HepG2 (cell line): ENCODE results near the gene STRN4. TPM values are rescaled to one million over a fixed set of nuclear protein-coding genes. Genes with fewer than 3 reads are reported as not detected.
A peak's percentile ranks its signal among the peaks of the same experiment; 100 is the strongest.

Experiments used
- ARHGAP35 ChIP-seq: sonication (generic); formaldehyde crosslinking; IDR thresholded peaks from 2 replicates; pipeline ENCODE4 v1.9.0; 2022; ENCODE audit warnings: mild to moderate bottlenecking, inconsistent platforms, moderate library complexity, missing genetic modification reagents, borderline replicate concordance
- CBX1 ChIP-seq: IDR thresholded peaks from one replicate; pipeline ENCODE4 v1.6.1; 2016; ENCODE audit warnings: antibody characterized with exemption, low read depth
- NKX3-1 ChIP-seq: sonication (generic); formaldehyde crosslinking; IDR thresholded peaks from 2 replicates; pipeline ENCODE4 v1.5.0; 2020; ENCODE audit warnings: missing genetic modification reagents
- NR0B2 ChIP-seq: sonication (generic); formaldehyde crosslinking; IDR thresholded peaks from 2 replicates; pipeline ENCODE4 v1.4.0; 2020; ENCODE audit warnings: mild to moderate bottlenecking, missing genetic modification reagents
- RELA ChIP-seq: sonication (generic); formaldehyde crosslinking; IDR thresholded peaks from 2 replicates; pipeline ENCODE4 v1.4.0; 2020; ENCODE audit warnings: missing genetic modification reagents
- REXO4 ChIP-seq: sonication (generic); formaldehyde crosslinking; IDR thresholded peaks from 2 replicates; pipeline ENCODE4 v1.8.0; 2022; ENCODE audit warnings: missing genetic modification reagents, mild to moderate bottlenecking, borderline replicate concordance
- SMARCC2 ChIP-seq: fragments of 450-650 bp; IDR thresholded peaks from 2 replicates; pipeline ENCODE4 v1.6.1; 2017; ENCODE audit warnings: antibody characterized with exemption, mild to moderate bottlenecking
- SMC3 ChIP-seq: IDR thresholded peaks from 2 replicates; pipeline ENCODE4 v1.6.1; 2011; ENCODE audit warnings: low read length, improper control_type of control experiment
- SPEN ChIP-seq: sonication (generic); formaldehyde crosslinking; IDR thresholded peaks from 2 replicates; pipeline ENCODE4 v1.5.1; 2020; ENCODE audit warnings: low read depth, mild to moderate bottlenecking, missing genetic modification reagents
- STAG1 ChIP-seq: sonication (generic); formaldehyde crosslinking; IDR thresholded peaks from 2 replicates; pipeline ENCODE4 v1.4.0; 2020; ENCODE audit warnings: missing genetic modification reagents
- TEAD3 ChIP-seq: optimal IDR thresholded peaks from 2 replicates; pipeline ENCODE3; 2016; ENCODE audit warnings: borderline replicate concordance
- THYN1 ChIP-seq: sonication (generic); formaldehyde crosslinking; IDR thresholded peaks from 2 replicates; pipeline ENCODE4 v1.8.1; 2023; ENCODE audit warnings: low read depth, mild to moderate bottlenecking, moderate library complexity, missing genetic modification reagents, borderline replicate concordance
- TSC22D2 ChIP-seq: sonication (generic); formaldehyde crosslinking; IDR thresholded peaks from 2 replicates; pipeline ENCODE4 v1.5.1; 2020; ENCODE audit warnings: missing genetic modification reagents, mild to moderate bottlenecking, borderline replicate concordance
- XRCC5 ChIP-seq: fragments of 200-400 bp; formaldehyde crosslinking; optimal IDR thresholded peaks from 2 replicates; pipeline ENCODE3; 2017; ENCODE audit warnings: mild to moderate bottlenecking, low read length
- ZGPAT ChIP-seq: IDR thresholded peaks from 2 replicates; pipeline ENCODE4 v1.6.1; 2016; ENCODE audit warnings: mild to moderate bottlenecking
- ZMAT5 ChIP-seq: sonication (generic); formaldehyde crosslinking; IDR thresholded peaks from 2 replicates; pipeline ENCODE4 v1.5.0; 2020; ENCODE audit warnings: mild to moderate bottlenecking, low read depth, missing genetic modification reagents, borderline replicate concordance
- ZNF12 ChIP-seq: sonication (generic); formaldehyde crosslinking; IDR thresholded peaks from 2 replicates; pipeline ENCODE4 v1.5.0; 2020; ENCODE audit warnings: missing genetic modification reagents
- ZNF17 ChIP-seq: sonication (generic); formaldehyde crosslinking; IDR thresholded peaks from 2 replicates; pipeline ENCODE4 v1.5.0; 2020; ENCODE audit warnings: mild to moderate bottlenecking, missing genetic modification reagents
- ZNF20 ChIP-seq: sonication (generic); formaldehyde crosslinking; IDR thresholded peaks from 2 replicates; pipeline ENCODE4 v1.4.0; 2020; ENCODE audit warnings: mild to moderate bottlenecking, moderate library complexity, missing genetic modification reagents
- ZNF264 ChIP-seq: sonication (generic); formaldehyde crosslinking; IDR thresholded peaks from 2 replicates; pipeline ENCODE4 v1.4.0; 2020; ENCODE audit warnings: missing genetic modification reagents
- ZNF282 ChIP-seq: fragments of 450-650 bp; IDR thresholded peaks from 2 replicates; pipeline ENCODE4 v1.6.1; 2018; ENCODE audit not compliant: partially characterized antibody
- ZNF30 ChIP-seq: sonication (generic); formaldehyde crosslinking; IDR thresholded peaks from 2 replicates; pipeline ENCODE4 v1.5.0; 2020; ENCODE audit warnings: mild to moderate bottlenecking, missing genetic modification reagents
- ZNF460 ChIP-seq: sonication (generic); formaldehyde crosslinking; IDR thresholded peaks from 2 replicates; pipeline ENCODE4 v1.5.1; 2020; ENCODE audit warnings: missing genetic modification reagents, mild to moderate bottlenecking, borderline replicate concordance
- ZNF510 ChIP-seq: sonication (generic); formaldehyde crosslinking; IDR thresholded peaks from 2 replicates; pipeline ENCODE4 v1.4.0; 2020; ENCODE audit warnings: low read depth, mild to moderate bottlenecking, missing genetic modification reagents
- ZNF570 ChIP-seq: sonication (generic); formaldehyde crosslinking; IDR thresholded peaks from 2 replicates; pipeline ENCODE4 v1.4.0; 2020; ENCODE audit warnings: mild to moderate bottlenecking, missing genetic modification reagents, borderline replicate concordance
- ZNF574 ChIP-seq: sonication (generic); formaldehyde crosslinking; IDR thresholded peaks from 2 replicates; pipeline ENCODE4 v1.4.0; 2020; ENCODE audit warnings: missing genetic modification reagents
- ZNF766 ChIP-seq: sonication (generic); formaldehyde crosslinking; IDR thresholded peaks from 2 replicates; pipeline ENCODE4 v1.5.0; 2020; ENCODE audit warnings: missing genetic modification reagents, borderline replicate concordance
- polyA plus RNA-seq, 8 experiments: library from polyadenylated mRNA; depleted of rRNA in 3 of 8; stranded (reverse) in 7 of 8; unstranded in 1 of 8; fragments of >200 nt; fragmentation: Illumina TruSeq in 4 of 8; extraction: Trizol in 4 of 8; gene quantifications; 2 replicates each; pipeline versions ENCODE4 v1.2.1 to v1.2.3, GENCODE V29; 2011 to 2016; ENCODE audit warnings: low read depth in 4 of 8, missing spikeins in 1 of 8, mixed read lengths in 1 of 8; ENCODE audit not compliant: insufficient read depth in 1 of 8
- total RNA-seq, 5 experiments: library from RNA; depleted of rRNA; stranded (reverse); fragments of >200 nt; fragmentation: Illumina TruSeq; extraction: Trizol; gene quantifications; 2 replicates each; pipeline ENCODE4 v1.2.3, GENCODE V29; 2016; ENCODE audit warnings: low read depth in 1 of 5

Gene STRN4
- total and polyA plus RNA-seq, 2 of the 13 experiments (the other 11 are each of a cell fraction or from before 2014, with no cell fraction given): 43.1 to 57.3 TPM

GRCh38 chr19:46748325-46749109 lies 2.3 kb upstream of the STRN4 start (continued):
- TF ChIP-seq NR0B2 (CRISPR knock-in tag) (no peak), ZGPAT (no peak), REXO4 (CRISPR knock-in tag) (no peak), THYN1 (CRISPR knock-in tag) (no peak), SPEN (CRISPR knock-in tag) (no peak), ZNF20 (CRISPR knock-in tag) (no peak), ZNF30 (CRISPR knock-in tag) (no peak), RELA (CRISPR knock-in tag) (no peak), ZNF12 (CRISPR knock-in tag) (no peak), ZNF510 (CRISPR knock-in tag) (no peak), ZNF264 (CRISPR knock-in tag) (no peak), ARHGAP35 (CRISPR knock-in tag) (no peak), ZMAT5 (CRISPR knock-in tag) (no peak), STAG1 (peak; percentile 13; the same call in 1 of the 2 replicates), ZNF570 (CRISPR knock-in tag) (no peak), NKX3-1 (CRISPR knock-in tag) (no peak), SMARCC2 (no peak), SMC3 (peak; percentile 33; the same call in 1 of the 2 replicates), TEAD3 (CRISPR knock-in tag) (peak; percentile 11), ZNF766 (CRISPR knock-in tag) (no peak), ZNF17 (CRISPR knock-in tag) (no peak), XRCC5 (peak; percentile 60), ZNF574 (no peak), TSC22D2 (no peak), ZNF282 (no peak), ZNF460 (CRISPR knock-in tag) (no peak), CBX1 (no peak)
